CD4-positive, alpha-beta memory T cell (primary cell): ENCODE data around the gene HDLBP. TPM values are rescaled to one million over a fixed set of nuclear protein-coding genes. Genes with fewer than 3 reads are reported as not detected.

Experiments used
- CTCF ChIA-PET: fragments of 350-600 bp; sonication (Branson Sonifier 250); formaldehyde crosslinking; loops from one replicate; lab custom pipeline; 2021; ENCODE audit warnings: inconsistent platforms; ENCODE audit not compliant: partially characterized antibody; lab: Charles Lee
- POLR2A ChIA-PET: fragments of 350-600 bp; sonication (Branson Sonifier 250); formaldehyde crosslinking; loops from one replicate; lab custom pipeline; 2021; ENCODE audit not compliant: partially characterized antibody; lab: Charles Lee
- DNase-seq, 5 donors: peaks; one replicate each; pipeline versions ENCODE4 v3.0.0 to v3.0.0-alpha.2; 2020 to 2022; ENCODE audit warnings: mixed read lengths in 1 of 5
- H3K27ac ChIP-seq: one replicate; pipeline ENCODE4 v1.7.0; 2013; ENCODE audit warnings: low read depth, low read length
- H3K27me3 ChIP-seq: 2 replicates; pipeline ENCODE4 v1.7.0; 2013; ENCODE audit warnings: mild to moderate bottlenecking, low read length, moderate library complexity; ENCODE audit not compliant: insufficient read depth
- H3K36me3 ChIP-seq: 2 replicates; pipeline ENCODE4 v1.7.0; 2013; ENCODE audit warnings: mild to moderate bottlenecking, low read length, moderate library complexity; ENCODE audit not compliant: insufficient read depth
- H3K4me1 ChIP-seq: 2 replicates; pipeline ENCODE4 v1.7.0; 2013; ENCODE audit warnings: mild to moderate bottlenecking, low read length, moderate library complexity; ENCODE audit not compliant: insufficient read depth
- H3K4me3 ChIP-seq, 2 donors: one replicate each; pipeline ENCODE4 v1.7.0; 2013; ENCODE audit warnings: low read length in 2 of 2, mild to moderate bottlenecking in 1 of 2
- H3K9me3 ChIP-seq, 2 donors: one replicate each; pipeline ENCODE4 v1.7.0; 2013; ENCODE audit warnings: low read length in 2 of 2, control low read depth in 1 of 2; ENCODE audit not compliant: control insufficient read depth in 1 of 2
- H3K27ac Mint-ChIP-seq, 7 donors: one replicate each; pipeline ENCODE4 v1.8.0; 2020 to 2021; ENCODE audit warnings: mixed read lengths in 7 of 7, mild to moderate bottlenecking in 6 of 7, inconsistent platforms in 3 of 7, moderate library complexity in 3 of 7
- H3K27me3 Mint-ChIP-seq, 2 donors: one replicate each; pipeline ENCODE4 v1.8.0; 2020 to 2021; ENCODE audit warnings: mixed read lengths in 2 of 2
- H3K36me3 Mint-ChIP-seq, 2 donors: one replicate each; pipeline ENCODE4 v1.8.0; 2020 to 2021; ENCODE audit warnings: mixed read lengths in 2 of 2, inconsistent platforms in 1 of 2, mild to moderate bottlenecking in 1 of 2
- H3K4me1 Mint-ChIP-seq, 4 donors: one replicate each; pipeline ENCODE4 v1.8.0; 2020 to 2021; ENCODE audit warnings: mixed read lengths in 4 of 4, mild to moderate bottlenecking in 1 of 4
- H3K4me3 Mint-ChIP-seq, 8 donors: one replicate each; pipeline ENCODE4 v1.8.0; 2020 to 2021; ENCODE audit warnings: mixed read lengths in 8 of 8, mild to moderate bottlenecking in 7 of 8, moderate library complexity in 6 of 8, inconsistent platforms in 3 of 8
- H3K9me3 Mint-ChIP-seq, 8 donors: one replicate each; pipeline ENCODE4 v1.8.0; 2020 to 2021; ENCODE audit warnings: mixed read lengths in 8 of 8, mild to moderate bottlenecking in 5 of 8, inconsistent platforms in 3 of 8, moderate library complexity in 1 of 8
- intact Hi-C: fragments of 100-400 bp; cut with micrococcal nuclease; formaldehyde crosslinking; loops from one replicate; pipeline ENCODE4 v1.15.1; 2023
- polyA plus RNA-seq, 2 donors: library from polyadenylated mRNA; unstranded; fragments of 300-500 nt; fragmentation: Illumina TruSeq; gene quantifications; one replicate each; pipeline ENCODE4 v1.2.3, GENCODE V29; 2021
- total RNA-seq, 2 experiments: library from RNA; stranded (reverse); gene quantifications; one replicate each; pipeline ENCODE4 v1.2.3, GENCODE V29; 2021

Gene HDLBP
- total and polyA plus RNA-seq, 4 experiments from 2014 or later: 24.7 to 183 (median 124) TPM

GRCh38 chr2:241271706-241272302 is 43.7 kb downstream of the HDLBP start:
- H3K27ac Mint-ChIP-seq: peak overlapping the region; percentile 39 to 97 (median 93)
- H3K9me3 ChIP-seq: no peaks in the 10 kb centered on the region
- peaks cover 0 to 9% (median 4%) of the 10 kb centered on the region in 8 donors for H3K9me3 Mint-ChIP-seq
- DNase-seq: peak; percentile 44 to 72 (median 50)
- H3K4me3 Mint-ChIP-seq: peak overlapping the region; percentile 92 to 97 (median 94)
- H3K36me3 ChIP-seq: peaks cover 3% of the 10 kb centered on the region
- CTCF ChIA-PET: no interaction called here
- H3K36me3 Mint-ChIP-seq: peaks cover 22 to 31% of the 10 kb centered on the region in 2 donors
- peak overlapping the region in 1 of 2 donors; percentile 63 for H3K4me3 ChIP-seq
- H3K4me1 Mint-ChIP-seq: peaks cover 26 to 47% (median 38%) of the 10 kb centered on the region in 4 donors
- H3K27ac ChIP-seq: peak overlapping the region; percentile 58
- H3K27me3 Mint-ChIP-seq: no peaks in the 10 kb centered on the region
- H3K4me1 ChIP-seq: peaks cover 22% of the 10 kb centered on the region
- H3K27me3 ChIP-seq: no peaks in the 10 kb centered on the region
- intact Hi-C loops: loop anchor here (1.0 to 5.0 kb wide), 2 partner anchors 43 to 235 kb away; partner anchors contain the start of genes HDLBP, SEPTIN2 and STK25
- POLR2A ChIA-PET: interaction anchor here (1.3 to 2.6 kb wide), 2 partner anchors 43 to 45 kb away, joined by 3 to 12 read pairs; partner anchors contain the start of genes HDLBP and SEPTIN2

- no peak overlapping the region for H3K27ac ChIP-seq
- peaks cover 11% of the 10 kb centered on the region for H3K36me3 ChIP-seq
- Mint-ChIP-seq H3K27ac (peak overlapping the region in 6 of 7 donors; percentile 18 to 96 (median 86)), H3K27me3 (no peaks in the 10 kb centered on the region), H3K9me3 (peaks cover 0 to 6% (median 2%) of the 10 kb centered on the region in 8 donors), H3K4me3 (peak overlapping the region in 7 of 8 donors; percentile 92 to 97 (median 94)), H3K4me1 (peaks cover 26 to 47% (median 38%) of the 10 kb centered on the region in 4 donors), H3K36me3 (peaks cover 18 to 37% of the 10 kb centered on the region in 2 donors)
- intact Hi-C loops: loop anchor here (5.0 kb wide), 1 partner anchor 237 kb away; the partner anchor contains the start of gene STK25
- ChIA-PET CTCF (no interaction called here), POLR2A (interaction anchor here (2.6 kb wide), 1 partner anchor 44 kb away, joined by 12 read pairs; the partner anchor contains the start of genes HDLBP and SEPTIN2)
- no peak for DNase-seq
- H3K4me3 ChIP-seq: no peak overlapping the region
- H3K9me3 ChIP-seq: no peaks in the 10 kb centered on the region
- H3K27me3 ChIP-seq: no peaks in the 10 kb centered on the region
- H3K4me1 ChIP-seq: peaks cover 22% of the 10 kb centered on the region
These were observed 44.9 kb downstream of the HDLBP start for GRCh38 chr2:241270531-241270930.

GRCh38 chr2:241269707-241270520 is 45.6 kb downstream of the HDLBP start:
- DNase-seq: no peak
- H3K9me3 Mint-ChIP-seq: no peaks in the 10 kb centered on the region
- no peaks in the 10 kb centered on the region for H3K9me3 ChIP-seq
- peaks cover 24 to 47% (median 36%) of the 10 kb centered on the region in 4 donors for H3K4me1 Mint-ChIP-seq
- no peaks in the 10 kb centered on the region for H3K27me3 ChIP-seq
- no peaks in the 10 kb centered on the region for H3K27me3 Mint-ChIP-seq
- intact Hi-C loops: loop anchor here (5.0 kb wide), 1 partner anchor 237 kb away; the partner anchor contains the start of gene STK25
- POLR2A ChIA-PET: interaction anchor here (2.6 kb wide), 1 partner anchor 45 kb away, joined by 12 read pairs; the partner anchor contains the start of genes HDLBP and SEPTIN2
- CTCF ChIA-PET: no interaction called here
- peaks cover 22% of the 10 kb centered on the region for H3K4me1 ChIP-seq
- H3K27ac ChIP-seq: no peak overlapping the region
- H3K4me3 ChIP-seq: no peak overlapping the region
- peaks cover 12 to 39% of the 10 kb centered on the region in 2 donors for H3K36me3 Mint-ChIP-seq
- peak overlapping the region in 4 of 7 donors; percentile 29 to 91 (median 66) for H3K27ac Mint-ChIP-seq
- peak overlapping the region in 4 of 8 donors; percentile 9 to 63 (median 23) for H3K4me3 Mint-ChIP-seq
- peaks cover 11% of the 10 kb centered on the region for H3K36me3 ChIP-seq

GRCh38 chr2:241268716-241269445 is 46.6 kb downstream of the HDLBP start:
- Histone ChIP-seq H3K9me3 (no peaks in the 10 kb centered on the region), H3K4me3 (no peak overlapping the region), H3K27ac (no peak overlapping the region), H3K27me3 (no peaks in the 10 kb centered on the region), H3K36me3 (peaks cover 17% of the 10 kb centered on the region), H3K4me1 (peaks cover 22% of the 10 kb centered on the region)
- ChIA-PET CTCF (interaction anchor here (2.2 kb wide), 1 partner anchor 11 kb away, joined by 8 read pairs; no protein-coding TSS in a partner anchor), POLR2A (no interaction called here)
- Mint-ChIP-seq H3K4me3 (peak overlapping the region in 4 of 8 donors; percentile 10 to 57 (median 34)), H3K9me3 (no peaks in the 10 kb centered on the region), H3K27me3 (no peaks in the 10 kb centered on the region), H3K4me1 (peaks cover 22 to 38% (median 30%) of the 10 kb centered on the region in 4 donors), H3K36me3 (peaks cover 13 to 45% of the 10 kb centered on the region in 2 donors), H3K27ac (peak overlapping the region in 3 of 7 donors; percentile 4 to 80 (median 45))
- intact Hi-C loops: no loop called here
- DNase-seq: no peak

GRCh38 chr2:241268306-241268705 is 47.2 kb downstream of the HDLBP start:
- Mint-ChIP-seq H3K4me1 (peaks cover 18 to 32% (median 25%) of the 10 kb centered on the region in 4 donors), H3K9me3 (peaks cover 0 to under 1% (median 0%) of the 10 kb centered on the region in 8 donors), H3K27me3 (no peaks in the 10 kb centered on the region), H3K27ac (peak overlapping the region in 2 of 7 donors; percentile 25 to 65), H3K4me3 (peak overlapping the region in 2 of 8 donors; percentile 8 to 61), H3K36me3 (peaks cover 19 to 49% of the 10 kb centered on the region in 2 donors)
- intact Hi-C loops: no loop called here
- no peaks in the 10 kb centered on the region for H3K27me3 ChIP-seq
- no peak overlapping the region for H3K27ac ChIP-seq
- DNase-seq: no peak
- no peaks in the 10 kb centered on the region for H3K9me3 ChIP-seq
- POLR2A ChIA-PET: no interaction called here
- peaks cover 21% of the 10 kb centered on the region for H3K36me3 ChIP-seq
- H3K4me1 ChIP-seq: peaks cover 21% of the 10 kb centered on the region
- CTCF ChIA-PET: interaction anchor here (2.2 kb wide), 1 partner anchor 10 kb away, joined by 8 read pairs; no protein-coding TSS in a partner anchor
- no peak overlapping the region for H3K4me3 ChIP-seq

GRCh38 chr2:241267249-241268067 is 48.0 kb downstream of the HDLBP start:
- no peaks in the 10 kb centered on the region for H3K9me3 ChIP-seq
- H3K4me1 ChIP-seq: peaks cover 16% of the 10 kb centered on the region
- no peak for DNase-seq
- peak overlapping the region in 2 of 7 donors; percentile 63 to 75 for H3K27ac Mint-ChIP-seq
- H3K4me3 ChIP-seq: no peak overlapping the region
- H3K4me3 Mint-ChIP-seq: no peak overlapping the region
- peaks cover 27 to 56% of the 10 kb centered on the region in 2 donors for H3K36me3 Mint-ChIP-seq
- H3K4me1 Mint-ChIP-seq: peaks cover 13 to 28% (median 22%) of the 10 kb centered on the region in 4 donors
- H3K27ac ChIP-seq: no peak overlapping the region
- H3K9me3 Mint-ChIP-seq: peaks cover 0 to 1% (median 0%) of the 10 kb centered on the region in 8 donors
- no peaks in the 10 kb centered on the region for H3K27me3 Mint-ChIP-seq
- ChIA-PET CTCF (interaction anchor here (1.2 to 2.2 kb wide), 2 partner anchors 10 to 24 kb away, joined by 3 to 8 read pairs; no protein-coding TSS in a partner anchor), POLR2A (no interaction called here)
- intact Hi-C loops: no loop called here
- H3K27me3 ChIP-seq: no peaks in the 10 kb centered on the region
- H3K36me3 ChIP-seq: peaks cover 29% of the 10 kb centered on the region
